GM12875 (cell line): ENCODE data around the gene ERC2.

Experiments
- H3K4me3 ChIP-seq: one replicate; pipeline ENCODE4 v1.5.1; 2011; ENCODE audit warnings: low read depth, low read length, control low read depth
- CTCF ChIP-seq: IDR thresholded peaks from 2 replicates; pipeline ENCODE4 v1.5.1; 2011; ENCODE audit warnings: low read depth, mild to moderate bottlenecking, control low read depth, inconsistent platforms, low read length, moderate library complexity, borderline replicate concordance; ENCODE audit not compliant: insufficient read depth

Gene ERC2

DNA sequence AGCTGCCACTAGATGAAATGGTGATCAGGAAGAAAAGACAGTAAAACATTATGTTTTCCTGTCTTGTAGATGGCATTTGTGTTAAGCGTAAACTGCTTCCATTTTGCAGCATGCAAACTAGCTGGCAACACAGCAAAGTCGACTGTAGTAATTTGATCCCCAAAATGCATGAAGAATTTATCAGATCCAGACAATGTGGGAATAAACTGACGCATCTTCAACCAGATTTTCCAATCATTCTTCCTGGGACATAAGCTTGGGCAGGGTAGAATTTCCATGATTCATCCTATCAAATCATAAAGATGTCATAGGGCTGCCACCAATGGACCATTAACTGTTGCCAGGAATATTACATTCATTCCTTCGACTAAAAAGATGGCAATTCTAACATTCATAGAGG, 260.3 kb downstream of the ERC2 start:
- H3K4me3 ChIP-seq: no peak overlapping the region
- no peak for TF ChIP-seq CTCF

DNA sequence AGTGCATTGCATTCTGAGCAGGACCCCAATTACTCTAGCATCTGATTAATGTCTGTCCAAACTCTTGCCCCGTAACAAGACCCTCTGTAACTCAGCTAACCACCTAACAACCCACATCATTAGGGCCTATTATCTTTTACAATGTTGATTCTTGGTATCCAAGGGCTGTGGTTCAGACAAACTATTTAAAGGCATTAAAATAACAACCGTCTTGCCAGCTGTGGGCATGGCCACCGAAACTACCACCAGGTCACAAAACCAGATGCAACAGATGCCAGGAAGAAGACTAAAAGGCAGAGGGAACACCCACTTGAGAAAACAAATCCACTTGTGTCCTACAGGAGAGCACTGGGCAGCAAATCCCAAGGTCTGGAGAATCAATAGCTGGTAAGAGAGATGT, 262.9 kb downstream of the ERC2 start:
- no peak for TF ChIP-seq CTCF
- no peak overlapping the region for H3K4me3 ChIP-seq

- no peak overlapping the region for H3K4me3 ChIP-seq
- no peak for TF ChIP-seq CTCF
Measured at GRCh38 chr3:56202997-56203396, 265.3 kb downstream of the ERC2 start.

DNA sequence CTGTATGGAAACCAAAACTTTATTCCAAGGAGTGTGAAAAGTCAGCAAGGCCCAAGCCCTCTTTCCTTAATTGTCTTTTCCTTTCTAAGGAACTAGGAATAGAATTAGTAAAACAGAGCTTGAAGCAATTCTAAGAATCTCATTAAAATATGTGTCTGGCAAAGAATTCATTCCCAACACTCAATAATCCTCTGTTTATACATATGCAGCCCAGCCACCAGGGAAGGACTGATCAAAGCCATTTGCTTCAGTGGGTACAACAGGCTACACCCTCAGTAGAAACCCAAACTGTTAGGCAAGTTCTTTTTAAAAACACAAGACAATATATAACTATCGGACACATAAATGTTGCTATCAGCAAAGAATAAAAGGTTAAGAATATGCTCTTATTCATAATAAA, 266.9 kb downstream of the ERC2 start:
- no peak overlapping the region for H3K4me3 ChIP-seq
- TF ChIP-seq CTCF: no peak

DNA sequence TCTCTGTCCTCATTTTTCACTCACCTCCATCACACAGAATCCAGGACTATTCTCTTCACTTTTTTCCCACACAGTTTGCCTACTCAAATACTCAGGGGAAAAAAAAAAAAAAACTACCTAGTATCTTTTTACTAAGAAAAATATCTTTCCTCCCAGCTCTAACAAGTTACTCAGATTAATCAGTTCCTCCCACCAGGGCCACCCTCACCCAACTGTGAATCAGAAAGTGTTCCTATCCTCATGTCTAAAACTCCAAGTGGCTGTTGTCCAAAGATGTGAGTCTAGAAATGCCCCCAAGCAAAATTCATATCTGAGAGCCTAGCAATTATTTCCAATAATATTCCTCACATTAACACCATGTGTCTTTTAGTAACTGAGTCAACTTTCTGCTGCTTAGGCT, 268.0 kb downstream of the ERC2 start:
- H3K4me3 ChIP-seq: no peak overlapping the region
- TF ChIP-seq CTCF: no peak

- no peak overlapping the region for H3K4me3 ChIP-seq
- TF ChIP-seq CTCF: no peak
Measured at GRCh38 chr3:56197991-56198390, 270.3 kb downstream of the ERC2 start.

- H3K4me3 ChIP-seq: no peak overlapping the region
- no peak for TF ChIP-seq CTCF
Measured at GRCh38 chr3:56197259-56197965, 270.9 kb downstream of the ERC2 start.
